HG02571 (cell line): ENCODE measurements around the gene HCRT.
"Not testable (repeated sequence)": the region's sequence is repeated elsewhere in the genome, so short reads cannot be mapped to it uniquely, and the experiment has no call there.

Experiments
- ATAC-seq: cut with Tn5 transposase; IDR thresholded peaks from one replicate; pipeline ENCODE4 v1.9.1; 2021; ENCODE audit warnings: mild to moderate bottlenecking, moderate library complexity; ENCODE audit not compliant: unreplicated experiment

Gene HCRT

GRCh38 chr17:42198897-42199296 is 13.6 kb upstream of the HCRT start:
- no peak for ATAC-seq

- ATAC-seq, result no peak
These were observed 12.4 kb upstream of the HCRT start for GRCh38 chr17:42197564-42198156.

GRCh38 chr17:42193969-42194899 is 9.0 kb upstream of the HCRT start, which contains the start of gene GHDC:
Gene GHDC, minus strand, starts transcription at chr17:42194494. Its CDS starts 913 bp downstream, at chr17:42193581.
- ATAC-seq, result peak; percentile 90

- no peak for ATAC-seq
These were observed 8.1 kb upstream of the HCRT start for GRCh38 chr17:42193216-42193968.

- no peak for ATAC-seq
These were observed 7.2 kb upstream of the HCRT start for GRCh38 chr17:42192189-42193126.

GRCh38 chr17:42191275-42191608 is 6.0 kb upstream of the HCRT start:
- ATAC-seq, result no peak

GRCh38 chr17:42190491-42191274 is 5.4 kb upstream of the HCRT start:
- no peak for ATAC-seq

- ATAC-seq, result no peak
These were observed 4.4 kb upstream of the HCRT start for GRCh38 chr17:42189651-42189965.

- ATAC-seq, result no peak
These were observed 3.7 kb upstream of the HCRT start for GRCh38 chr17:42188749-42189650.

GRCh38 chr17:42187833-42188232 is 2.6 kb upstream of the HCRT start:
- ATAC-seq, result no peak

- not testable (repeated sequence) for ATAC-seq
These were observed 939 bp upstream of the HCRT start for GRCh38 chr17:42186191-42186590.

- ATAC-seq, result no peak
These were observed 324 bp upstream of the HCRT start for GRCh38 chr17:42185621-42185930.

- no peak for ATAC-seq
These were observed 1.2 kb downstream of the HCRT start for GRCh38 chr17:42183741-42184711.

- no peak for ATAC-seq
These were observed 2.1 kb downstream of the HCRT start for GRCh38 chr17:42182927-42183734.

GRCh38 chr17:42181851-42182207 is 3.4 kb downstream of the HCRT start:
- ATAC-seq, result no peak

- ATAC-seq, result peak; percentile 40
These were observed 4.1 kb downstream of the HCRT start, which contains the start of gene KCNH4 for GRCh38 chr17:42180922-42181850. Gene KCNH4, minus strand, starts transcription at chr17:42181142. Its CDS starts 197 bp downstream, at chr17:42180945.
